Mesenchymal stem cell (in vitro differentiated cells and primary cell): ENCODE results near the gene MACROD2.

Source experiments
- DNase-seq: peaks from one replicate; pipeline ENCODE4 v3.0.0-alpha.2; 2013
- H2AFZ ChIP-seq: one replicate; pipeline ENCODE4 v1.6.1; 2013; ENCODE audit warnings: low read depth, mild to moderate bottlenecking, control low read depth, inconsistent platforms, low read length, moderate library complexity
- H2AK5ac ChIP-seq: 2 replicates; pipeline ENCODE4 v1.6.1; 2013; ENCODE audit warnings: low read length, moderate library complexity, mild to moderate bottlenecking, inconsistent platforms; ENCODE audit not compliant: severe bottlenecking
- H2BK120ac ChIP-seq: one replicate; pipeline ENCODE4 v1.6.1; 2013; ENCODE audit warnings: low read depth, mild to moderate bottlenecking, inconsistent platforms, low read length, moderate library complexity
- H2BK12ac ChIP-seq, 2 experiments: one replicate each; pipeline ENCODE4 v1.6.1; 2013; ENCODE audit warnings: inconsistent platforms in 2 of 2, low read length in 2 of 2, mild to moderate bottlenecking in 2 of 2, moderate library complexity in 2 of 2, control low read depth in 1 of 2
- H2BK15ac ChIP-seq: one replicate; pipeline ENCODE4 v1.6.1; 2013; ENCODE audit warnings: mild to moderate bottlenecking, low read depth, inconsistent platforms; ENCODE audit not compliant: poor library complexity, severe bottlenecking
- H2BK5ac ChIP-seq: 2 replicates; pipeline ENCODE4 v1.6.1; 2013; ENCODE audit warnings: low read depth, mild to moderate bottlenecking, low read length, control low read depth, inconsistent platforms; ENCODE audit not compliant: poor library complexity, severe bottlenecking
- H3K14ac ChIP-seq, 2 experiments: one replicate each; pipeline ENCODE4 v1.6.1; 2013; ENCODE audit warnings: inconsistent platforms in 2 of 2, low read length in 2 of 2, control low read depth in 1 of 2, mild to moderate bottlenecking in 1 of 2, moderate library complexity in 1 of 2
- H3K18ac ChIP-seq, 2 experiments: one replicate each; pipeline ENCODE4 v1.6.1; 2013; ENCODE audit warnings: inconsistent platforms in 2 of 2, low read length in 2 of 2, control low read depth in 1 of 2, low read depth in 1 of 2, mild to moderate bottlenecking in 1 of 2
- H3K23ac ChIP-seq, 2 experiments: one replicate each; pipeline ENCODE4 v1.6.1; 2013; ENCODE audit warnings: inconsistent platforms in 2 of 2, low read length in 2 of 2, mild to moderate bottlenecking in 2 of 2, moderate library complexity in 2 of 2, control low read depth in 1 of 2
- H3K27ac ChIP-seq: 2 replicates; pipeline ENCODE4 v1.5.1; 2013; ENCODE audit warnings: mild to moderate bottlenecking, moderate library complexity, low read length, control low read depth, inconsistent platforms; ENCODE audit not compliant: poor library complexity, severe bottlenecking
- H3K27me3 ChIP-seq, 2 experiments: 2 replicates each; pipeline versions ENCODE4 v1.6.1 to v1.7.0; 2013; ENCODE audit warnings: low read length in 2 of 2, mild to moderate bottlenecking in 2 of 2, moderate library complexity in 2 of 2, control low read depth in 1 of 2, inconsistent platforms in 1 of 2; ENCODE audit not compliant: control insufficient read depth in 1 of 2, insufficient read depth in 1 of 2
- H3K36me3 ChIP-seq, 2 experiments: 2 replicates each; pipeline versions ENCODE4 v1.6.1 to v1.7.0; 2013; ENCODE audit warnings: low read length in 2 of 2, control low read depth in 1 of 2, inconsistent platforms in 1 of 2, low read depth in 1 of 2, mild to moderate bottlenecking in 1 of 2; ENCODE audit not compliant: insufficient read depth in 2 of 2, control insufficient read depth in 1 of 2
- H3K4ac ChIP-seq, 2 experiments: one replicate each; pipeline ENCODE4 v1.6.1; 2013; ENCODE audit warnings: inconsistent platforms in 2 of 2, low read length in 2 of 2, mild to moderate bottlenecking in 2 of 2, moderate library complexity in 2 of 2, control low read depth in 1 of 2, low read depth in 1 of 2
- H3K4me1 ChIP-seq: 2 replicates; pipeline ENCODE4 v1.6.1; 2013; ENCODE audit warnings: low read depth, low read length, control low read depth; ENCODE audit not compliant: control insufficient read depth, insufficient read depth
- H3K4me2 ChIP-seq: 2 replicates; pipeline ENCODE4 v1.6.1; 2013; ENCODE audit warnings: low read length, mild to moderate bottlenecking, inconsistent platforms; ENCODE audit not compliant: poor library complexity, severe bottlenecking
- H3K4me3 ChIP-seq, 2 experiments: 2 replicates each; pipeline versions ENCODE4 v1.5.1 to v1.7.0; 2013; ENCODE audit warnings: low read length in 2 of 2, mild to moderate bottlenecking in 2 of 2, control low read depth in 1 of 2, low read depth in 1 of 2; ENCODE audit not compliant: insufficient read depth in 1 of 2
- H3K79me1 ChIP-seq: replicated peaks from 2 replicates; pipeline ENCODE4 v1.6.1; 2013; ENCODE audit warnings: mild to moderate bottlenecking, control low read depth, low read length, inconsistent platforms; ENCODE audit not compliant: poor library complexity, severe bottlenecking
- H3K9ac ChIP-seq: 2 replicates; pipeline ENCODE4 v1.7.0; 2013; ENCODE audit warnings: mild to moderate bottlenecking, low read length, moderate library complexity
- H3K9me3 ChIP-seq: 2 replicates; pipeline ENCODE4 v1.7.0; 2013; ENCODE audit warnings: mild to moderate bottlenecking, low read length; ENCODE audit not compliant: control insufficient read depth
- H4K8ac ChIP-seq: one replicate; pipeline ENCODE4 v1.6.1; 2013; ENCODE audit warnings: inconsistent platforms, mild to moderate bottlenecking, low read length, moderate library complexity
- H4K91ac ChIP-seq: one replicate; pipeline ENCODE4 v1.6.1; 2013; ENCODE audit warnings: mild to moderate bottlenecking, low read length, inconsistent platforms
- WGBS: methylation state at CpG from one replicate; pipeline ENCODE4 v1.1.7; 2013; ENCODE audit warnings: mixed read lengths; 5-methylcytosine and 5-hydroxymethylcytosine counted together

The MACROD2 gene

DNA sequence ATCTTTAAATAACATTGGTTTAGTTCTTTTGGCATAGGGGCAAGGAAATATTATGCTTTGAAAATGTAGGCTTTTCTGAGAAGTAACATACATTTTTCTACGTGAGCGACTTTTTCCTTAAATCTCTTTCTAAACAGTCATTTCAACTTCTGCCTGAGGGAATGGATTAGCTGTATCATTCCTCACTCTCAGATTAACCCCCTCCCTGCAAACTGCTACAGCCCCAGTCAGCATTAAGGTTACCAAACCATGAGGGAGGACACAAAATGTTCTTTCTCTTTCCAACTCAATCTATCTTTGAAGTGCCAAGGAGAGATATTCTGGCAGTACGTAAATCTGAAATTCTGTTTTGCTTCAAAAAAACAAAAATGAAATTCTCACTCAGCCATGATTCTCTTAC lies 573.4 kb downstream of the MACROD2 start:
- H3K79me1 ChIP-seq = no peaks in the 10 kb centered on the region
- H3K23ac ChIP-seq = no peak overlapping the region
- H3K14ac ChIP-seq = no peak overlapping the region
- H3K27ac ChIP-seq = no peak overlapping the region
- no peak overlapping the region for H3K9ac ChIP-seq
- no peak overlapping the region for H4K91ac ChIP-seq
- H2AK5ac ChIP-seq = no peak overlapping the region
- DNase-seq = no peak
- H3K4me2 ChIP-seq = no peak overlapping the region
- H3K4ac ChIP-seq = no peak overlapping the region
- no peaks in the 10 kb centered on the region for H3K27me3 ChIP-seq
- no peak overlapping the region for H4K8ac ChIP-seq
- H2AFZ ChIP-seq = no peak overlapping the region
- no peak overlapping the region for H3K4me3 ChIP-seq
- no peaks in the 10 kb centered on the region for H3K36me3 ChIP-seq
- no peak overlapping the region for H2BK12ac ChIP-seq
- no peaks in the 10 kb centered on the region for H3K9me3 ChIP-seq
- no peaks in the 10 kb centered on the region for H3K4me1 ChIP-seq
- 82% methylated on average over 3 of the region's 3 CpGs for WGBS
- H2BK120ac ChIP-seq = no peak overlapping the region
- no peak overlapping the region for H2BK15ac ChIP-seq
- H3K18ac ChIP-seq = no peak overlapping the region
- H2BK5ac ChIP-seq = no peak overlapping the region

GRCh38 chr20:14569641-14570040 lies 574.3 kb downstream of the MACROD2 start:
- Histone ChIP-seq H4K91ac (no peak overlapping the region), H2BK120ac (no peak overlapping the region), H3K27me3 (no peaks in the 10 kb centered on the region), H4K8ac (no peak overlapping the region), H2AK5ac (no peak overlapping the region), H2AFZ (no peak overlapping the region), H3K14ac (no peak overlapping the region), H3K36me3 (no peaks in the 10 kb centered on the region), H2BK12ac (no peak overlapping the region), H3K23ac (no peak overlapping the region), H3K9me3 (no peaks in the 10 kb centered on the region), H3K4me2 (no peak overlapping the region), H2BK15ac (no peak overlapping the region), H3K4me1 (no peaks in the 10 kb centered on the region), H3K9ac (no peak overlapping the region), H3K4ac (no peak overlapping the region), H3K18ac (no peak overlapping the region), H2BK5ac (no peak overlapping the region), H3K4me3 (no peak overlapping the region), H3K79me1 (no peaks in the 10 kb centered on the region), H3K27ac (no peak overlapping the region)
- WGBS = 86% methylated on average over 2 of the region's 2 CpGs
- no peak for DNase-seq

DNA sequence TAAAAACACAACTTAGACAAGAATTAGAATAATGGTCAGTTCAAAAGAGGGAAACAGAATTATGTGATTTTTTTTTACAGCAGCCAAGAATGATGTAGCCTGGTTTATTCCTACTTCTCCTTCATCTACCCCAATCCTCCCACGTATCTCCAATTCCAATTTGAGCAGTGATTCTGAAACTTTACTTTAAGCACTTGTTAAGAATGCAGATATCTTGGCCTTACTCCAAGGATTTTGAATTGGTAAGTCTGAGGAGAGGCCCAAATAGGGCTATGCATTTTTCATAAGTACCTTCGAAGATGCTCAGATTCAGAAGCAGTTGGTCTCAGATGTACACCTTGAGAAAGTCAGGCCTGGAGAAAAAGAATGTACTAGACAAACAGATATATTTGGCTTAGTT lies 575.5 kb downstream of the MACROD2 start:
- no peak overlapping the region for H2BK5ac ChIP-seq
- H2AK5ac ChIP-seq = no peak overlapping the region
- H3K23ac ChIP-seq = no peak overlapping the region
- 88% methylated on average over 1 of the region's 2 CpGs for WGBS
- H3K27ac ChIP-seq = no peak overlapping the region
- H3K4me1 ChIP-seq = no peaks in the 10 kb centered on the region
- no peak overlapping the region for H2AFZ ChIP-seq
- no peaks in the 10 kb centered on the region for H3K27me3 ChIP-seq
- no peak overlapping the region for H3K14ac ChIP-seq
- H3K79me1 ChIP-seq = no peaks in the 10 kb centered on the region
- H2BK15ac ChIP-seq = no peak overlapping the region
- no peak overlapping the region for H3K9ac ChIP-seq
- H3K36me3 ChIP-seq = no peaks in the 10 kb centered on the region
- H3K9me3 ChIP-seq = no peaks in the 10 kb centered on the region
- H3K4me3 ChIP-seq = no peak overlapping the region
- H2BK12ac ChIP-seq = no peak overlapping the region
- H4K91ac ChIP-seq = no peak overlapping the region
- no peak overlapping the region for H3K18ac ChIP-seq
- H3K4me2 ChIP-seq = no peak overlapping the region
- H4K8ac ChIP-seq = no peak overlapping the region
- DNase-seq = no peak
- H3K4ac ChIP-seq = no peak overlapping the region
- no peak overlapping the region for H2BK120ac ChIP-seq

GRCh38 chr20:14573676-14574075 lies 578.4 kb downstream of the MACROD2 start:
- H3K4me1 ChIP-seq = no peaks in the 10 kb centered on the region
- H4K91ac ChIP-seq = no peak overlapping the region
- no peaks in the 10 kb centered on the region for H3K9me3 ChIP-seq
- no peak overlapping the region for H2BK15ac ChIP-seq
- no peaks in the 10 kb centered on the region for H3K79me1 ChIP-seq
- H3K4me3 ChIP-seq = no peak overlapping the region
- no peak for DNase-seq
- no peak overlapping the region for H3K9ac ChIP-seq
- H4K8ac ChIP-seq = no peak overlapping the region
- no peak overlapping the region for H3K14ac ChIP-seq
- no peak overlapping the region for H3K4ac ChIP-seq
- WGBS = 74% methylated on average over 3 of the region's 3 CpGs
- no peak overlapping the region for H2BK120ac ChIP-seq
- no peak overlapping the region for H3K18ac ChIP-seq
- no peaks in the 10 kb centered on the region for H3K36me3 ChIP-seq
- H3K4me2 ChIP-seq = no peak overlapping the region
- H3K27ac ChIP-seq = no peak overlapping the region
- H3K27me3 ChIP-seq = no peaks in the 10 kb centered on the region
- no peak overlapping the region for H2AFZ ChIP-seq
- no peak overlapping the region for H2BK12ac ChIP-seq
- H2BK5ac ChIP-seq = no peak overlapping the region
- H2AK5ac ChIP-seq = no peak overlapping the region
- H3K23ac ChIP-seq = no peak overlapping the region
